ENCODE measurements around the gene PDHB. TPM values are rescaled to one million over a fixed set of nuclear protein-coding genes. Genes with fewer than 3 reads are reported as not detected.

Gene PDHB
- total RNA-seq, 6 experiments from 2014 or later = 35.5 to 70.2 (median 47.3) TPM

DNA sequence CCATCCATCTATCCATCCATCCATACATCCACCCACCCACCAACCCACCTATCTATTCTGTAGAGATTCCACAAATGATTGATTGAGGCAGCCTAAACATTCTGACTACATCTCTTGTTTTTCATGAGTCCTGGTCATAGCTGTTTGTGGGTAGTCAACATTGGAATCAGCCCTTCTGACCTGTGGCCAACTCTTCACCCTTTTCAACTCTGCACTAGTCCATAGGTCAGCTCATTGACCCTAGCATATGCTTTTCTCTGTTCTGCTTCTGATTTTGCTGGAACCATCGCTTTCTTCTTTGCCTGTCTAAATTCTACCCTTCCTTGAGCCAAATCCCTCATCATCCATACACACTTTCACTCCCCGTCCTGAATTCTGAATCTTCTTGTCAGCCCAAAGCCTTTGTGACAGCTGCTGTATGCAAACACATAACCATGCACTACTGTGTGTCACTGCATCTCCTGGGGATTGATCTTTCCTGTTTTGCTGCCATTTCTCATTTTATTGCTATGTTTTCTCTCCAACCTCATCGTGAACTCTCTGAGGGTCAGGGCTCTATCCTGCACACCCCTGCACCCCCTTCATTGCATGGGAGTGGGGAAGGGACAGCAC, 41.4 kb upstream of the PDHB start:
- DNase-seq (peak in 2 of 3 donors; percentile 29 to 79), ATAC-seq (peak; percentile 73 to 88 (median 84))
- peaks cover 0 to 56% (median 21%) of the 10 kb centered on the region in 4 donors for H3K4me1 ChIP-seq
- peak overlapping the region in 1 of 3 donors; percentile 5 for H3K4me3 ChIP-seq
- H3K27ac ChIP-seq = peak overlapping the region; percentile 14 to 75 (median 67)
- no peaks in the 10 kb centered on the region for H3K36me3 ChIP-seq
- H3K27me3 ChIP-seq = no peaks in the 10 kb centered on the region
- H3K9me3 ChIP-seq = no peaks in the 10 kb centered on the region
- TF ChIP-seq, protein P1, sequence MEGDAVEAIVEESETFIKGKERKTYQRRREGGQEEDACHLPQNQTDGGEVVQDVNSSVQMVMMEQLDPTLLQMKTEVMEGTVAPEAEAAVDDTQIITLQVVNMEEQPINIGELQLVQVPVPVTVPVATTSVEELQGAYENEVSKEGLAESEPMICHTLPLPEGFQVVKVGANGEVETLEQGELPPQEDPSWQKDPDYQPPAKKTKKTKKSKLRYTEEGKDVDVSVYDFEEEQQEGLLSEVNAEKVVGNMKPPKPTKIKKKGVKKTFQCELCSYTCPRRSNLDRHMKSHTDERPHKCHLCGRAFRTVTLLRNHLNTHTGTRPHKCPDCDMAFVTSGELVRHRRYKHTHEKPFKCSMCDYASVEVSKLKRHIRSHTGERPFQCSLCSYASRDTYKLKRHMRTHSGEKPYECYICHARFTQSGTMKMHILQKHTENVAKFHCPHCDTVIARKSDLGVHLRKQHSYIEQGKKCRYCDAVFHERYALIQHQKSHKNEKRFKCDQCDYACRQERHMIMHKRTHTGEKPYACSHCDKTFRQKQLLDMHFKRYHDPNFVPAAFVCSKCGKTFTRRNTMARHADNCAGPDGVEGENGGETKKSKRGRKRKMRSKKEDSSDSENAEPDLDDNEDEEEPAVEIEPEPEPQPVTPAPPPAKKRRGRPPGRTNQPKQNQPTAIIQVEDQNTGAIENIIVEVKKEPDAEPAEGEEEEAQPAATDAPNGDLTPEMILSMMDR (IDR thresholded peaks at IDR 0.05) = no peak
- no peak for TF ChIP-seq POLR2A (IDR thresholded peaks at IDR 0.05)
- intact Hi-C loops (cut with DNase I) = no loop called here
- WGBS (ENCODE audit: insufficient coverage, low coverage, low lambda C conversion rate, missing lambda C conversion rate) = 18% methylated on average over 3 of the region's 3 CpGs

DNA sequence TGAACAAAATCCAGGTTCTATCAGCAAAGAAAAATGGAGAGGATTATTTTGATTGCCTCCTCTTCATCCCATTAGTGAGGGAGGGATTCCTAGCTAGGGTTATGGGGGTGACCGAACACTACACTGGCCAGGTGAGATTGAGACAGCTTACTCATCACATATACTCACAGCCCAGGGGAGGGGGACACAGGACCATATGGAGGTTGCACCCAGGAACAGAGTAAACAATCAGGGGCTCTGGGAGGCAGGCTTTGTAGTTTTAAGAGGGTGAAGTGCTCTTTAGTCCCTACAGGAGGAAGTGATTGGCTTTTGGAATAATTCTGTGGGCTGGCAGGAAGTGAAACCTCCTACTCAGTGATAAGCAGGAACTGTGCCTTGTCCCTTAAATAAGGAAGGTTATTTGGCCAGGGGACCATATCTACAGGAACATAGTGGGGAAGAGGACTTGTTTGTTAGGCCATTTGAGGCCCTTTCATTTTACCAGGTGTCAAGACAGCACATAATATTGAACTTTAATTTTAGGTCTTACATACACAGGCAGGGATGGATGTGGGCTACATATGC, 40.8 kb upstream of the PDHB start:
- DNase-seq = no peak
- Histone ChIP-seq H3K27me3 (no peaks in the 10 kb centered on the region), H3K4me1 (peaks cover 0 to 58% (median 23%) of the 10 kb centered on the region in 4 donors), H3K9me3 (no peaks in the 10 kb centered on the region), H3K27ac (peak overlapping the region; percentile 14 to 67 (median 62)), H3K4me3 (no peak overlapping the region), H3K36me3 (no peaks in the 10 kb centered on the region)
- peak in 3 of 4 donors; percentile 9 to 29 (median 20) for ATAC-seq
- WGBS (ENCODE audit: insufficient coverage, low coverage, low lambda C conversion rate, missing lambda C conversion rate) = 100% methylated on average over 1 of the region's 1 CpG
- intact Hi-C loops (cut with DNase I) = no loop called here
- TF ChIP-seq POLR2A (IDR thresholded peaks at IDR 0.05) = no peak
- TF ChIP-seq, protein P1 (IDR thresholded peaks at IDR 0.05) = no peak

DNA sequence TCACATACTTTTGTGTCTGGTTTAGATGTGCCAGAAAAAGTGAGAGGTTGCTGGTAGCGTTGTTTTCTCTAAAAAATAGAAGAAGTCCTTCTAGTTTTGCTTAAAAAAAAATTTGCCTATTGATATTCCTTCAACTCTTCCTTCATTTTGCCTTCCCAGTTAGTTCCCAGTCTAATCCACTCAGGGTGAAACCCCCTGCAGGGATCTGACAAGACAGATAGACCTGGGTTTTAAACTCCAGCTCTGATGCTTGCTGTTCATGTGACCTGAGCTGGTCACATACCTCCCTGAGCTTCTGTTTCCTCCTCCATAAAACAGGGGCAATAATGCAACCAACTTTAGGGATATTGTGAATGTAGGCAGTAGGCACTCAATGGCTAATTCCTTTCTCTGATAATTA, 39.6 kb upstream of the PDHB start:
- no peak for DNase-seq
- H3K27me3 ChIP-seq = no peaks in the 10 kb centered on the region
- 89% methylated on average over 1 of the region's 1 CpG for WGBS (ENCODE audit: insufficient coverage, low coverage, low lambda C conversion rate, missing lambda C conversion rate)
- TF ChIP-seq, protein P1 (IDR thresholded peaks at IDR 0.05) = no peak
- TF ChIP-seq POLR2A (IDR thresholded peaks at IDR 0.05) = no peak
- no peaks in the 10 kb centered on the region for H3K36me3 ChIP-seq
- no peak for ATAC-seq
- no peaks in the 10 kb centered on the region for H3K9me3 ChIP-seq
- no peak overlapping the region for H3K4me3 ChIP-seq
- peaks cover 0 to 58% (median 23%) of the 10 kb centered on the region in 4 donors for H3K4me1 ChIP-seq
- peak overlapping the region in 2 of 3 donors; percentile 1 to 67 for H3K27ac ChIP-seq
- intact Hi-C loops (cut with DNase I) = no loop called here

DNA sequence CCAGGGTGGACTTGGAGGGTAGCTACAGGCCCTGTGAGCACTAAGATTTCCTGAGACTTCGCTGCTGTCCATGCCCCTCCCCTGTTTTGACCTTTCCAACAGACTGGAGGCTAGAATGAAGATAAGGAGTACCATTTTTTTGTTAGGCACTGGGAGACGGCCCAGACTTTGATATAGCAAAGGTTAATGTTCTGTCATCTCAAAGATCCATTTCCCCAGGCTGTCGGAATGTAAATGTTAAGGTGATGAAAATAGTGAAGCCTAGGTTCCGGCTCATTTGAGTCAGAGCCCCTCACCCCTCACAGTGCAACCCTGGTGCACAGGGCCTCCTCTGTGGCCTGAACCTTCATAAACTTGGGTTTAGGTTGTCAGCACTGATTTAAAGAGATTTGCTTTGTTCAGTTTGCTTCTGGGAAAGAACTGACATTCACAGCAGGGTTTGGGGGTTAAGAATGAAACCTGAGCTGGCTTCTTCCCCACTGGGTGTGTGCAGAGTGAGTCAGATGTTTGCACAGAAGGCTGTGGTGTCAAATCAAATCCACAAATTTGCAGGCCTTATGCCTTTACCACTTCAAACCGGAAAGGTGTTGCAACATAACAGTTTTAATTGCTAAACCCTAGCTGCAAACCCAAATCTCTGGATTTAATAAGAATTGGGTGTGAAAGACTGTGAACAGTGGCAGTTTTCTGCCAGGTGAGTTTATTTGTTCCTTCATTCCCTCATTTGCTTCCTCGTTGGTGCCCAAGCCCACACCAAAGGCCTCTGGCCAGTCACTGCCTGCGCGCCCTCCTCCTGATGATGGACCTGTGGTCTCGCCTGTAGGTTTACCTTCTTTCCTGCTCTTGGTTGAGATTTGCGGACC, 37.6 kb upstream of the PDHB start:
- Histone ChIP-seq H3K36me3 (no peaks in the 10 kb centered on the region), H3K4me1 (peaks cover 0 to 58% (median 29%) of the 10 kb centered on the region in 4 donors), H3K9me3 (no peaks in the 10 kb centered on the region), H3K27ac (peak overlapping the region; percentile 72 to 86 (median 86)), H3K4me3 (peak overlapping the region; percentile 1 to 16 (median 3)), H3K27me3 (no peaks in the 10 kb centered on the region)
- WGBS (ENCODE audit: insufficient coverage, low coverage, low lambda C conversion rate, missing lambda C conversion rate) = 23% methylated on average over 10 of the region's 10 CpGs
- intact Hi-C loops (cut with DNase I) = no loop called here
- TF ChIP-seq, protein P1 (IDR thresholded peaks at IDR 0.05) = no peak
- TF ChIP-seq POLR2A (IDR thresholded peaks at IDR 0.05) = no peak
- ATAC-seq = peak; percentile 85 to 91 (median 89)
- peak; percentile 46 to 82 (median 70) for DNase-seq

All from right lobe of liver (tissue), 6 donors.